ENCODE measurements around the gene RGS12. TPM values are rescaled to one million over a fixed set of nuclear protein-coding genes. Genes with fewer than 3 reads are reported as not detected.

The RGS12 gene
- total RNA-seq, 4 donors from 2014 or later = 14.6 to 25.1 (median 20.9) TPM

DNA sequence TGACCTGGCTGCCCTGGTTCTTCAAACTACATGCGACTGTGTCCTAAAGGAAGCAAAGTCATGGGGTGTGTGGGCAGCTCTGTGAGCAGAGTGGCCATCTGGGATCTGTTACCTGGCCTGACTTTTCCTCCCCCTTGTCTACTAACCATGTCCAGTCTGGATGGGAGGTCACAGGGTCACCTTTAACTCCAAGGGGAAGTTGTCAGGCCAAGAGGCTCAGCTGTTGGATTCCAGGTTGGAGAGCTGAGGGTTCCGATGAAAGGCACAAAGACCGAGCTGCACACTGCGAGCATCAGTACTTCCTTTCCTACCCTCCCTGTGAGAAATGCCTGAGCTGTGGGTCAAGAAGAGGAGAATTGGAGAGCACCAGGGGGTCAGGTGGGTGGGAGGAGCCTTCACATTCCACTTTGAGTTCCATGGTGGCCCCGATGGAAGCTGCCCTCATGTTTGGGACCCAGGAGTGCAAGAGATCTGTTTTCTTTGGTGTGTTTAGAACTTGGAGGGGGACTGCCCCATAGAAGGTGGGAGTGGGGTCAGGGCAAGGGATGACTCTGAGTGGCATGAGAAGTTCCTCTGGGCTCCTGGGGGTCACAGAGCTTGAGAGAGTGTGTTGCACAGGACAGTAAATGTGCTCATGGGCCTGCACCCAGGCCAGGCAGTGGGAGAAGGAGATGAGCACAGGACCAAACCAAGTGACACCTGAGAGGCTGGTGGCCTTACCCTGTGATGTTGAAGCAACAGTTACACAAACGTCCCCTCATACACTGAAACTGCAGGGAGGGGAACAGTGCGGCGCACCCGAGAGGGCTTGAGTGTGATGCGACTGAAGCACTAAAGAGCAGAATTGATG, 36.2 kb downstream of the RGS12 start:
- DNase-seq = no peak
- H3K36me3 ChIP-seq = no peaks in the 10 kb centered on the region
- H3K4me1 ChIP-seq = no peaks in the 10 kb centered on the region
- WGBS, 2 donors = 88 to 94% methylated on average over 10 of the region's 10 CpGs
- TF ChIP-seq POLR2A (IDR thresholded peaks at IDR 0.05) = no peak
- TF ChIP-seq, protein P1, sequence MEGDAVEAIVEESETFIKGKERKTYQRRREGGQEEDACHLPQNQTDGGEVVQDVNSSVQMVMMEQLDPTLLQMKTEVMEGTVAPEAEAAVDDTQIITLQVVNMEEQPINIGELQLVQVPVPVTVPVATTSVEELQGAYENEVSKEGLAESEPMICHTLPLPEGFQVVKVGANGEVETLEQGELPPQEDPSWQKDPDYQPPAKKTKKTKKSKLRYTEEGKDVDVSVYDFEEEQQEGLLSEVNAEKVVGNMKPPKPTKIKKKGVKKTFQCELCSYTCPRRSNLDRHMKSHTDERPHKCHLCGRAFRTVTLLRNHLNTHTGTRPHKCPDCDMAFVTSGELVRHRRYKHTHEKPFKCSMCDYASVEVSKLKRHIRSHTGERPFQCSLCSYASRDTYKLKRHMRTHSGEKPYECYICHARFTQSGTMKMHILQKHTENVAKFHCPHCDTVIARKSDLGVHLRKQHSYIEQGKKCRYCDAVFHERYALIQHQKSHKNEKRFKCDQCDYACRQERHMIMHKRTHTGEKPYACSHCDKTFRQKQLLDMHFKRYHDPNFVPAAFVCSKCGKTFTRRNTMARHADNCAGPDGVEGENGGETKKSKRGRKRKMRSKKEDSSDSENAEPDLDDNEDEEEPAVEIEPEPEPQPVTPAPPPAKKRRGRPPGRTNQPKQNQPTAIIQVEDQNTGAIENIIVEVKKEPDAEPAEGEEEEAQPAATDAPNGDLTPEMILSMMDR (IDR thresholded peaks at IDR 0.05) = no peak
- no peaks in the 10 kb centered on the region for H3K27me3 ChIP-seq
- H3K4me3 ChIP-seq (replicated peaks in 1 of 3) = no peak overlapping the region
- H3K9me3 ChIP-seq = no peaks in the 10 kb centered on the region
- intact Hi-C loops (cut with DNase I) = no loop called here
- no peak overlapping the region for H3K27ac ChIP-seq

- DNase-seq = no peak
- Histone ChIP-seq H3K4me3 (replicated peaks in 1 of 3) (no peak overlapping the region), H3K4me1 (peaks cover 5 to 7% of the 10 kb centered on the region in 2 donors), H3K27ac (no peak overlapping the region), H3K27me3 (no peaks in the 10 kb centered on the region), H3K9me3 (no peaks in the 10 kb centered on the region), H3K36me3 (no peaks in the 10 kb centered on the region)
- TF ChIP-seq, protein P1 (IDR thresholded peaks at IDR 0.05) = no peak
- TF ChIP-seq POLR2A (IDR thresholded peaks at IDR 0.05) = no peak
- intact Hi-C loops (cut with DNase I) = no loop called here
- 84 to 91% methylated on average over 3 of the region's 3 CpGs for WGBS, 2 donors
Measured at GRCh38 chr4:3329887-3330286, 37.1 kb downstream of the RGS12 start.

DNA sequence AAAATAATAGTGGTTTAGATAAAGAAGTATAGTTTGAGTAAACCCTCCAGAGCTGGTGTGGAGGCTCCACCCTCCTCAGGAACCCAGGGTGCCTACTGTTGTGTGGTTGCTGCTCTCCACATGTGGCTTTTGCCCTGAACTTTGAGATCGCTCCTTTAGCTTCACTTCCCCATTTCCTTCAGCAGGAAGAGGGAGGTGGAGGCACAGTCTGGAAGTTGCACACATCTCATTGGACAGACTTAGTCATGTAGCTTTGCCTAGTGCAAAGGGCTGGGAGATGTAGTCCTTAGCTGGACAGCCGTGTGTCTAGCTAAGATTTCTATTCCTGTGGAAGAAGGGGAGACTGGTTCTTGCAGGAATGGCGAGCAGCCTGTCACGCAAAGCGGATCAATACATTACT, 37.9 kb downstream of the RGS12 start:
- Histone ChIP-seq H3K4me3 (replicated peaks in 1 of 3) (no peak overlapping the region), H3K36me3 (no peaks in the 10 kb centered on the region), H3K4me1 (peaks cover 13% of the 10 kb centered on the region in 2 donors), H3K9me3 (no peaks in the 10 kb centered on the region), H3K27ac (no peak overlapping the region), H3K27me3 (no peaks in the 10 kb centered on the region)
- TF ChIP-seq, protein P1 (IDR thresholded peaks at IDR 0.05) = no peak
- TF ChIP-seq POLR2A (IDR thresholded peaks at IDR 0.05) = no peak
- WGBS, 2 donors = 88 to 93% methylated on average over 5 of the region's 5 CpGs
- no peak for DNase-seq
- intact Hi-C loops (cut with DNase I) = no loop called here

GRCh38 chr4:3331511-3332394, 38.9 kb downstream of the RGS12 start:
- no peak for TF ChIP-seq POLR2A (IDR thresholded peaks at IDR 0.05)
- TF ChIP-seq, protein P1 (IDR thresholded peaks at IDR 0.05) = no peak
- H3K4me1 ChIP-seq = peaks cover 24% of the 10 kb centered on the region in 2 donors
- WGBS, 2 donors = 78 to 82% methylated on average over 21 to 23 of the region's 23 CpGs
- H3K4me3 ChIP-seq (replicated peaks in 1 of 3) = no peak overlapping the region
- no peak for DNase-seq
- no peaks in the 10 kb centered on the region for H3K9me3 ChIP-seq
- intact Hi-C loops (cut with DNase I) = no loop called here
- no peaks in the 10 kb centered on the region for H3K27me3 ChIP-seq
- peak overlapping the region in 2 of 3 donors; percentile 58 to 66 for H3K27ac ChIP-seq
- no peaks in the 10 kb centered on the region for H3K36me3 ChIP-seq

Measured in thyroid gland (tissue), 4 donors.